Body of pancreas (tissue), 4 donors: ENCODE data around the gene ABCG2.

Source experiments
- POLR2A ChIP-seq, 3 donors: fragments of 450-650 bp; IDR thresholded peaks; one replicate each; pipeline ENCODE4 v1.6.1; 2016; ENCODE audit warnings: antibody characterized with exemption in 3 of 3, mild to moderate bottlenecking in 2 of 3
- TF ChIP-seq, protein P1 (sequence below), 7 experiments: fragments of 450-650 bp in 4 of 7; fragments of 200-600 bp in 3 of 7; sonication (generic) in 3 of 7; IDR thresholded peaks; one replicate each; pipeline ENCODE4 v1.5.1; 2016 to 2019; ENCODE audit warnings: antibody characterized with exemption in 7 of 7

DNA sequence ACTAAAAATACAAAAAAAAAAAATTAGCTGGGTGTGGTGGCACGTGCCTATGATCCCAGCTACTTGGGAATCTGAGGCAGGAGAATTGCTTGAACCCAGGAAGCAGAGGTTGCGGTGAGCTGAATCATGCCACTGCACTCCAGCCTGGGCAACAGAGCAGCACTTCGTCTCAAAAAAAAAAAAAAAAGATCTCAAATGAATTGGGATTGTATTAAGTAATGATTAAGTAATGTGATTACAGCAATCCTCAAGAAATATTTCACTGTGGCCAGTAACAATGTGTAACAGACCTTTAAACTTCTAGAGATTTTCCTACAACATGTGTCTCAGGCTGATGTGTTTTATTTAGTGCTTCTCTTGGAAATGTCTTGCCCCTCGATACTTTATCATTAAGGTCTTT lies 104.2 kb downstream of the ABCG2 start:
- TF ChIP-seq, protein P1, sequence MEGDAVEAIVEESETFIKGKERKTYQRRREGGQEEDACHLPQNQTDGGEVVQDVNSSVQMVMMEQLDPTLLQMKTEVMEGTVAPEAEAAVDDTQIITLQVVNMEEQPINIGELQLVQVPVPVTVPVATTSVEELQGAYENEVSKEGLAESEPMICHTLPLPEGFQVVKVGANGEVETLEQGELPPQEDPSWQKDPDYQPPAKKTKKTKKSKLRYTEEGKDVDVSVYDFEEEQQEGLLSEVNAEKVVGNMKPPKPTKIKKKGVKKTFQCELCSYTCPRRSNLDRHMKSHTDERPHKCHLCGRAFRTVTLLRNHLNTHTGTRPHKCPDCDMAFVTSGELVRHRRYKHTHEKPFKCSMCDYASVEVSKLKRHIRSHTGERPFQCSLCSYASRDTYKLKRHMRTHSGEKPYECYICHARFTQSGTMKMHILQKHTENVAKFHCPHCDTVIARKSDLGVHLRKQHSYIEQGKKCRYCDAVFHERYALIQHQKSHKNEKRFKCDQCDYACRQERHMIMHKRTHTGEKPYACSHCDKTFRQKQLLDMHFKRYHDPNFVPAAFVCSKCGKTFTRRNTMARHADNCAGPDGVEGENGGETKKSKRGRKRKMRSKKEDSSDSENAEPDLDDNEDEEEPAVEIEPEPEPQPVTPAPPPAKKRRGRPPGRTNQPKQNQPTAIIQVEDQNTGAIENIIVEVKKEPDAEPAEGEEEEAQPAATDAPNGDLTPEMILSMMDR (IDR thresholded peaks at IDR 0.05): no peak
- no peak for TF ChIP-seq POLR2A (IDR thresholded peaks at IDR 0.05)
